Measurements from ENCODE around the gene ABCC8. TPM values are rescaled to one million over a fixed set of nuclear protein-coding genes. Genes with fewer than 3 reads are reported as not detected.

The ABCC8 gene
- total RNA-seq, 1 experiment from 2014 or later: not detected

DNA sequence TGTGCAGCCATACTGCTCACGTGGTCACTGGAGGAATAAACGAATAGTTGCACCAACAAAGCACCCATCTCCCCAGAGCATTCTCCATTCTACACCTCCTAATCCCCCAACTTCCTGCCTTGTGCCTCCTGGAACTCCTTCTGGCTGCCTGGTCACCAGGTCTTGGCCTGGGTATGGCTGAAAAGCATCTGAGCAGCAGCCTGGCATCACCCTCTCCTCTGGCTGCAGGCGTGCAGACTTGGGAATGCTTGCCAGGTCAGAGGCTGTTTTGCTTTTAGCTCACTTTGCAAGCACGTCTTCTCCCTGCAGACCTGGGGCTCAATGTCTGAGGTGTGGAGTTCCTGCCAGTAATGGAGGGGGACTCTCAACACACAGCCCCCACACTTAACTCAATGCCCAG is 54.9 kb downstream of the ABCC8 start:
- 0 out of 2 replicates have a peak, but pooled peaks cover 2% of the 10 kb centered on the region for H3K27me3 ChIP-seq (replicated peaks; ENCODE audit: control insufficient read depth, insufficient read depth, low read length)

DNA sequence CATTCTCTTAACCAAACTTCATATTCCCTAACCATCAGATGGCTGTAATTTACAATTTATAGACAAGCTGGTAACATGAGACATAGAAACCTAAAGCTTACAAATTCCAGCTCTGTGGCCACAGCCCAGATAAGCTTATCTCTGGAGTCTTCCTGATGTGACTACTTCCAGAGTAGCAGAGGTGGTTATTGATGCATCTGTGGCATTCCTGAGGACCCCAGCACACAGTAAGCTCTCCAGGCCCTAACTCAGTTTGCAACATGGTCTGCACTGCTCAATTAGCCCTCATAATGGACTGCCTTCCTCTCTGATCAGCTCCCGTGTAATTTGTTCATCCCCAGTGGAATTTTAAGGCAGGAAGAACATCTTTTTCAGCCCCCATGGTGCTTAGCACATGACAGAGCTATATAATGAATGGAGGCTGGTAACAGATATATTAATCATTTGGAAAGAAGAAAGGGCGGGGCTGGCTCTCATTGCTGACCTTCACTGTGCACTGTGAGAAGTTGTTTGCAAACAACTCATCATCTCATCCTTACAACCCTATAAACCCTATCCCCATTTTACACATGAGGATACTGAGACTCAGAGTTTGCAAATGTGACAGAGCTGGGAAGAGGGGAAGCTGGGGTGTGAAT is 58.1 kb downstream of the ABCC8 start:
- CTCF ChIA-PET: interaction anchor here (0.6 to 0.8 kb wide), 2 partner anchors 34 to 309 kb away, joined by 3 read pairs; no protein-coding TSS in a partner anchor
- BruUV-seq (replicated peaks): no TSS peak
- Histone ChIP-seq H3K4me1 (peaks cover 3% of the 10 kb centered on the region), H3K4me3 (ENCODE audit: low read depth, low read length) (no peak overlapping the region), H3K27me3 (replicated peaks; ENCODE audit: control insufficient read depth, insufficient read depth, low read length) (0 out of 2 replicates have a peak, but pooled peaks cover 2% of the 10 kb centered on the region), H3K9me3 (no peaks in the 10 kb centered on the region), H3K36me3 (ENCODE audit: control insufficient read depth, insufficient read depth, low read length) (no peaks in the 10 kb centered on the region)
- H3K27me3 Mint-ChIP-seq (ENCODE audit: insufficient read depth, unreplicated experiment): peaks cover 34% of the 10 kb centered on the region
- POLR2A ChIA-PET: no interaction called here
- no peak for DNase-seq
- H3K36me3 Mint-ChIP-seq (ENCODE audit: insufficient read depth, unreplicated experiment): no peaks in the 10 kb centered on the region
- no peak overlapping the region for H3K4me3 Mint-ChIP-seq (ENCODE audit: unreplicated experiment)
- H3K27ac Mint-ChIP-seq (ENCODE audit: unreplicated experiment): no peak overlapping the region
- intact Hi-C loops (cut with micrococcal nuclease; ENCODE audit: unreplicated experiment): no loop called here
- peaks cover 10% of the 10 kb centered on the region for H3K4me1 Mint-ChIP-seq (ENCODE audit: low read depth, unreplicated experiment)
- TF ChIP-seq, protein P1, sequence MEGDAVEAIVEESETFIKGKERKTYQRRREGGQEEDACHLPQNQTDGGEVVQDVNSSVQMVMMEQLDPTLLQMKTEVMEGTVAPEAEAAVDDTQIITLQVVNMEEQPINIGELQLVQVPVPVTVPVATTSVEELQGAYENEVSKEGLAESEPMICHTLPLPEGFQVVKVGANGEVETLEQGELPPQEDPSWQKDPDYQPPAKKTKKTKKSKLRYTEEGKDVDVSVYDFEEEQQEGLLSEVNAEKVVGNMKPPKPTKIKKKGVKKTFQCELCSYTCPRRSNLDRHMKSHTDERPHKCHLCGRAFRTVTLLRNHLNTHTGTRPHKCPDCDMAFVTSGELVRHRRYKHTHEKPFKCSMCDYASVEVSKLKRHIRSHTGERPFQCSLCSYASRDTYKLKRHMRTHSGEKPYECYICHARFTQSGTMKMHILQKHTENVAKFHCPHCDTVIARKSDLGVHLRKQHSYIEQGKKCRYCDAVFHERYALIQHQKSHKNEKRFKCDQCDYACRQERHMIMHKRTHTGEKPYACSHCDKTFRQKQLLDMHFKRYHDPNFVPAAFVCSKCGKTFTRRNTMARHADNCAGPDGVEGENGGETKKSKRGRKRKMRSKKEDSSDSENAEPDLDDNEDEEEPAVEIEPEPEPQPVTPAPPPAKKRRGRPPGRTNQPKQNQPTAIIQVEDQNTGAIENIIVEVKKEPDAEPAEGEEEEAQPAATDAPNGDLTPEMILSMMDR (IDR thresholded peaks at IDR 0.05; ENCODE audit: insufficient read depth in 1 of 2, low read depth in 1 of 2, low read length in 1 of 2, severe bottlenecking in 1 of 2, unreplicated experiment in 1 of 2): no peak
- no peaks in the 10 kb centered on the region for H3K9me3 Mint-ChIP-seq (ENCODE audit: unreplicated experiment)

More for the DNA sequence above, 54.9 kb downstream of the ABCC8 start:
- Mint-ChIP-seq H3K27ac (ENCODE audit: unreplicated experiment) (no peak overlapping the region), H3K36me3 (ENCODE audit: insufficient read depth, unreplicated experiment) (no peaks in the 10 kb centered on the region), H3K27me3 (ENCODE audit: insufficient read depth, unreplicated experiment) (peaks cover 23% of the 10 kb centered on the region), H3K4me1 (ENCODE audit: low read depth, unreplicated experiment) (peaks cover 17% of the 10 kb centered on the region), H3K9me3 (ENCODE audit: unreplicated experiment) (no peaks in the 10 kb centered on the region), H3K4me3 (ENCODE audit: unreplicated experiment) (no peak overlapping the region)
- ChIA-PET CTCF (interaction anchor here (0.6 to 1.0 kb wide), 2 partner anchors 52 to 53 kb away, joined by 3 to 4 read pairs; no protein-coding TSS in a partner anchor), POLR2A (no interaction called here)
- H3K9me3 ChIP-seq: no peaks in the 10 kb centered on the region
- no peak for DNase-seq
- no TSS peak for BruUV-seq (replicated peaks)
- no peaks in the 10 kb centered on the region for H3K36me3 ChIP-seq (ENCODE audit: control insufficient read depth, insufficient read depth, low read length)
- intact Hi-C loops (cut with micrococcal nuclease; ENCODE audit: unreplicated experiment): no loop called here
- no peak overlapping the region for H3K4me3 ChIP-seq (ENCODE audit: low read depth, low read length)
- TF ChIP-seq, protein P1 (IDR thresholded peaks at IDR 0.05; ENCODE audit: insufficient read depth in 1 of 2, low read depth in 1 of 2, low read length in 1 of 2, severe bottlenecking in 1 of 2, unreplicated experiment in 1 of 2): no peak
- peaks cover 8% of the 10 kb centered on the region for H3K4me1 ChIP-seq

DNA sequence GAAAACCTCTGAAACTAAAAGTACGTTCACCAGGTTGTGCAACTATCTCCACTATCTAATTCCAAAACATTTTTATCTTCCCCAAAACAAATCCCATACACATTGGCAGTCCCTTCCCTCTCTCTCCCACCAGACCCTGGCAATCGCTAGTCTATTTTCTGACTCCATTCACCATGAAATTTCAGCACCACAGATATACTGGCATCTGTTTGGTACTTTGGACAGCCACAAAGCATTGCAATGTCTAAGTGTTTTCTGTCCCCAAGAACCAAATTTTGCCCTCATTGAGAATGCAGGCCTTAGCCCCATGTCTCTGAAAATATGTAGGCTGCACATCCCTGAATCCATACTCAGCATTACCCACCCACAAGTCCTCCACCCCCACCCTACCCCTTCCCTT is 60.2 kb downstream of the ABCC8 start:
- Mint-ChIP-seq H3K4me3 (ENCODE audit: unreplicated experiment) (no peak overlapping the region), H3K4me1 (ENCODE audit: low read depth, unreplicated experiment) (peaks cover 5% of the 10 kb centered on the region), H3K36me3 (ENCODE audit: insufficient read depth, unreplicated experiment) (no peaks in the 10 kb centered on the region), H3K9me3 (ENCODE audit: unreplicated experiment) (no peaks in the 10 kb centered on the region), H3K27ac (ENCODE audit: unreplicated experiment) (no peak overlapping the region), H3K27me3 (ENCODE audit: insufficient read depth, unreplicated experiment) (peaks cover 38% of the 10 kb centered on the region)
- TF ChIP-seq, protein P1 (IDR thresholded peaks at IDR 0.05; ENCODE audit: insufficient read depth in 1 of 2, low read depth in 1 of 2, low read length in 1 of 2, severe bottlenecking in 1 of 2, unreplicated experiment in 1 of 2): no peak
- Histone ChIP-seq H3K9me3 (no peaks in the 10 kb centered on the region), H3K4me1 (no peaks in the 10 kb centered on the region), H3K27me3 (replicated peaks; ENCODE audit: control insufficient read depth, insufficient read depth, low read length) (0 out of 2 replicates have a peak, but pooled peaks cover 2% of the 10 kb centered on the region), H3K4me3 (ENCODE audit: low read depth, low read length) (no peak overlapping the region), H3K36me3 (ENCODE audit: control insufficient read depth, insufficient read depth, low read length) (no peaks in the 10 kb centered on the region)
- no peak for DNase-seq
- CTCF ChIA-PET: no interaction called here
- POLR2A ChIA-PET: no interaction called here
- intact Hi-C loops (cut with micrococcal nuclease; ENCODE audit: unreplicated experiment): no loop called here
- BruUV-seq (replicated peaks): no TSS peak

Measured in Caco-2 (cell line).